ENCODE data around the gene TGFBR2. TPM values are rescaled to one million over a fixed set of nuclear protein-coding genes. Genes with fewer than 3 reads are reported as not detected.

The TGFBR2 gene
- polyA plus RNA-seq, 1 of the 3 experiments (the other 2 are of a cell fraction), result 48.3 TPM

- Histone ChIP-seq H2AFZ (ENCODE audit: low read depth) (no peak overlapping the region), H3K79me2 (ENCODE audit: insufficient read depth) (no peaks in the 10 kb centered on the region), H4K20me1 (ENCODE audit: insufficient read depth) (no peaks in the 10 kb centered on the region), H3K27ac (ENCODE audit: low read depth in 2 of 2, low read length in 1 of 2) (peak overlapping the region in 1 of 2 experiments; percentile 41; a peak in 2 of 4 replicates), H3K36me3 (replicated peaks in 1 of 2; ENCODE audit: control insufficient read depth in 1 of 2, insufficient read depth in 2 of 2, low read length in 1 of 2) (no peaks in the 10 kb centered on the region), H3K4me1 (ENCODE audit: control insufficient read depth in 1 of 2, insufficient read depth in 2 of 2, low read depth in 1 of 2, low read length in 1 of 2) (peaks cover 2 to 13% of the 10 kb centered on the region in 2 experiments), H3K4me3 (ENCODE audit: low read depth in 2 of 2, low read length in 1 of 2) (no peak overlapping the region), H3F3A (replicated peaks; ENCODE audit: insufficient read depth) (peaks cover 5% of the 10 kb centered on the region), H3K4me2 (0 out of 2 replicates have a peak overlapping the region, but pooled peaks have one; percentile 32), H3K9me2 (no peaks in the 10 kb centered on the region), H3K9ac (no peak overlapping the region), H3K27me3 (ENCODE audit: insufficient read depth) (no peaks in the 10 kb centered on the region), H3K9me3 (no peaks in the 10 kb centered on the region)
- ChIA-PET CTCF (no interaction called here), POLR2A (no interaction called here)
- 72% methylated on average over 4 of the region's 4 CpGs for WGBS (ENCODE audit: low lambda C conversion rate)
- no peak for DNase-seq
- TF ChIP-seq PBX3 (IDR thresholded peaks at IDR 0.05), result peak; percentile 54
- no peak for TF ChIP-seq CTCF (IDR thresholded peaks at IDR 0.05)
- peak; percentile 23; the same call in 1 of the 2 replicates for TF ChIP-seq NFIC (IDR thresholded peaks at IDR 0.05; ENCODE audit: borderline replicate concordance)
- TF ChIP-seq MXI1 (IDR thresholded peaks at IDR 0.05; ENCODE audit: low read depth, low read length), result no peak
- peak; percentile 17; the same call in 1 of the 2 replicates for TF ChIP-seq FOSL2 (IDR thresholded peaks at IDR 0.05; ENCODE audit: borderline replicate concordance, low read depth)
- peak; percentile 39 for TF ChIP-seq TCF12 (IDR thresholded peaks at IDR 0.05)
- TF ChIP-seq RXRA (IDR thresholded peaks at IDR 0.05; ENCODE audit: borderline replicate concordance, low read depth), result peak; percentile 73; the same call in 1 of the 2 replicates
These were observed 27.9 kb upstream of the TGFBR2 start for GRCh38 chr3:30578479-30578878.

- no peak overlapping the region for H3K27ac ChIP-seq (ENCODE audit: low read depth in 2 of 2, low read length in 1 of 2)
- no peaks in the 10 kb centered on the region for H3K9me2 ChIP-seq
- DNase-seq, result no peak
- H3K9ac ChIP-seq, result no peak overlapping the region
- peaks cover 5% of the 10 kb centered on the region for H3F3A ChIP-seq (replicated peaks; ENCODE audit: insufficient read depth)
- no peaks in the 10 kb centered on the region for H3K27me3 ChIP-seq (ENCODE audit: insufficient read depth)
- H2AFZ ChIP-seq (ENCODE audit: low read depth), result no peak overlapping the region
- H3K9me3 ChIP-seq, result no peaks in the 10 kb centered on the region
- CTCF ChIA-PET, result no interaction called here
- no peak overlapping the region for H3K4me3 ChIP-seq (ENCODE audit: low read depth in 2 of 2, low read length in 1 of 2)
- H3K79me2 ChIP-seq (ENCODE audit: insufficient read depth), result no peaks in the 10 kb centered on the region
- H3K36me3 ChIP-seq (replicated peaks in 1 of 2; ENCODE audit: control insufficient read depth in 1 of 2, insufficient read depth in 2 of 2, low read length in 1 of 2), result no peaks in the 10 kb centered on the region
- 89% methylated on average over 4 of the region's 4 CpGs for WGBS (ENCODE audit: low lambda C conversion rate)
- H4K20me1 ChIP-seq (ENCODE audit: insufficient read depth), result no peaks in the 10 kb centered on the region
- no peak overlapping the region for H3K4me2 ChIP-seq
- peaks cover 2 to 13% of the 10 kb centered on the region in 2 experiments for H3K4me1 ChIP-seq (ENCODE audit: control insufficient read depth in 1 of 2, insufficient read depth in 2 of 2, low read depth in 1 of 2, low read length in 1 of 2)
- POLR2A ChIA-PET, result no interaction called here
- TF ChIP-seq IRF3 (IDR thresholded peaks at IDR 0.05; ENCODE audit: low read depth, low read length), result no peak
- TF ChIP-seq EZH2phosphoT487 (IDR thresholded peaks at IDR 0.05; ENCODE audit: borderline replicate concordance, low read depth), result no peak
- TF ChIP-seq EP300 (IDR thresholded peaks at IDR 0.05; ENCODE audit: borderline replicate concordance in 1 of 2, low read depth in 1 of 2, low read length in 1 of 2), result no peak
- TF ChIP-seq SMC3 (IDR thresholded peaks at IDR 0.05; ENCODE audit: low read depth, low read length), result no peak
- TF ChIP-seq NFIC (IDR thresholded peaks at IDR 0.05; ENCODE audit: borderline replicate concordance), result no peak
- TF ChIP-seq USF1 (IDR thresholded peaks at IDR 0.05; ENCODE audit: borderline replicate concordance, low read depth), result no peak
- TF ChIP-seq FOXJ3 (CRISPR knock-in tag; IDR thresholded peaks at IDR 0.05), result no peak
These were observed 27.3 kb upstream of the TGFBR2 start for GRCh38 chr3:30578986-30579579.
